ENCODE measurements around the gene LORICRIN. TPM values are rescaled to one million over a fixed set of nuclear protein-coding genes. Genes with fewer than 3 reads are reported as not detected.

The LORICRIN gene
- total and polyA plus RNA-seq, 2 of the 4 experiments (the other 2 are of a cell fraction): not detected

DNA sequence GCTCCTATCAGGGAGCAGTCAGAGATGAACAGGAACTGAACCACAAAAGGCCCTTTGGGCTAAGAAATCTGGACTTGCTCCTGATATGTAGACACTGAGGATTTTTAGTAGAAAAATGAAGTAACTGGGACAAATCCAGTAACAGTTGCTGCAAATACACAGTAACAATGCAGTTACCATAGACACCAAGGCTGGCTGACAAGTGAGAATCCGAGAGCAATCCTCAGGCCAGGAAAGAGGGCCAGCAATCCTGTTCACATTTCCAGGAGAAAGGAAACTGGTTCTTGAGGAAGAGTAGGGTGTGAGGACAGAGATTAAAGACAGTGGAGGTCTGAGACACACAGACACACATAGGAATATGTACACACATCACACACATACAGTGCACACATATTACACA is 9.3 kb upstream of the LORICRIN start:
- Histone ChIP-seq H2AK5ac (ENCODE audit: low read depth, low read length) (no peak overlapping the region), H3K4me1 (ENCODE audit: control insufficient read depth, insufficient read depth, low read length) (no peaks in the 10 kb centered on the region), H3K79me1 (ENCODE audit: low read depth in 1 of 2, low read length in 2 of 2) (no peaks in the 10 kb centered on the region), H3K4me2 (ENCODE audit: low read depth, low read length) (no peak overlapping the region), H3K4ac (ENCODE audit: low read depth, low read length) (no peak overlapping the region), H3K23ac (ENCODE audit: low read depth, low read length) (no peak overlapping the region), H2BK5ac (ENCODE audit: low read depth, low read length, poor library complexity, severe bottlenecking) (no peak overlapping the region), H2AFZ (replicated peaks; ENCODE audit: low read length, poor library complexity) (no peak overlapping the region), H3K27ac (ENCODE audit: insufficient read depth, low read length) (no peak overlapping the region), H2BK15ac (ENCODE audit: low read depth, low read length) (no peak overlapping the region), H4K91ac (ENCODE audit: insufficient read depth, low read depth, low read length) (no peak overlapping the region), H4K8ac (ENCODE audit: low read depth in 2 of 2, low read length in 2 of 2) (no peak overlapping the region), H3K9me3 (ENCODE audit: control insufficient read depth, insufficient read depth, low read length) (no peaks in the 10 kb centered on the region), H3K27me3 (ENCODE audit: control insufficient read depth, insufficient read depth, low read length) (no peaks in the 10 kb centered on the region), H4K20me1 (ENCODE audit: insufficient read depth, low read length) (no peaks in the 10 kb centered on the region), H2BK120ac (ENCODE audit: low read depth, low read length) (no peak overlapping the region), H3K9me1 (ENCODE audit: insufficient read depth, low read length) (no peaks in the 10 kb centered on the region), H2BK20ac (ENCODE audit: low read depth, low read length) (no peak overlapping the region), H3K4me3 (ENCODE audit: insufficient read depth, low read depth, low read length) (no peak overlapping the region), H3K9ac (ENCODE audit: low read depth, low read length) (no peak overlapping the region), H3K56ac (ENCODE audit: extremely low read depth, insufficient read depth, low read length) (no peak overlapping the region), H2AK9ac (replicated peaks; ENCODE audit: low read depth, low read length, poor library complexity) (no peak overlapping the region), H3K36me3 (ENCODE audit: control insufficient read depth, insufficient read depth, low read length) (no peaks in the 10 kb centered on the region), H3K14ac (replicated peaks; ENCODE audit: low read depth, low read length) (no peak overlapping the region), H3K18ac (ENCODE audit: low read depth, low read length) (no peak overlapping the region), H4K5ac (ENCODE audit: low read depth, low read length) (no peak overlapping the region)
- ChIA-PET POLR2A (ENCODE audit: unreplicated experiment) (no interaction called here), CTCF (interaction anchor here (0.6 kb wide), 1 partner anchor 19 kb away, joined by 3 read pairs; no protein-coding TSS in a partner anchor)
- intact Hi-C loops (cut with micrococcal nuclease) (no loop called here), dilution Hi-C loops (cut with HindIII; ENCODE audit: low sequenced_read_pairs, unreplicated experiment) (no loop called here), in situ Hi-C loops (cut with MboI; ENCODE audit: low sequenced_read_pairs) (no loop called here)
- no TSS peak for BruUV-seq (replicated peaks)
- DNase-seq: no peak
- WGBS, 2 experiments (ENCODE audit: extremely low coverage in 2 of 2, insufficient read length in 1 of 2): 0% methylated on average over 1 of the region's 1 CpG; no CpG with 5 or more reads in 1 of the 2 experiments
- TF ChIP-seq POLR2A (IDR thresholded peaks at IDR 0.05; ENCODE audit: low read depth, low read length): no peak
- TF ChIP-seq, protein P1, sequence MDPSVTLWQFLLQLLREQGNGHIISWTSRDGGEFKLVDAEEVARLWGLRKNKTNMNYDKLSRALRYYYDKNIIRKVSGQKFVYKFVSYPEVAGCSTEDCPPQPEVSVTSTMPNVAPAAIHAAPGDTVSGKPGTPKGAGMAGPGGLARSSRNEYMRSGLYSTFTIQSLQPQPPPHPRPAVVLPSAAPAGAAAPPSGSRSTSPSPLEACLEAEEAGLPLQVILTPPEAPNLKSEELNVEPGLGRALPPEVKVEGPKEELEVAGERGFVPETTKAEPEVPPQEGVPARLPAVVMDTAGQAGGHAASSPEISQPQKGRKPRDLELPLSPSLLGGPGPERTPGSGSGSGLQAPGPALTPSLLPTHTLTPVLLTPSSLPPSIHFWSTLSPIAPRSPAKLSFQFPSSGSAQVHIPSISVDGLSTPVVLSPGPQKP (IDR thresholded peaks at IDR 0.05; ENCODE audit: borderline replicate concordance, low read depth, low read length): no peak
- TF ChIP-seq NFE2L2 (IDR thresholded peaks at IDR 0.05; ENCODE audit: low read depth, low read length): no peak
- TF ChIP-seq MXI1 (IDR thresholded peaks at IDR 0.05; ENCODE audit: borderline replicate concordance, low read depth, low read length): no peak
- TF ChIP-seq, protein P2, sequence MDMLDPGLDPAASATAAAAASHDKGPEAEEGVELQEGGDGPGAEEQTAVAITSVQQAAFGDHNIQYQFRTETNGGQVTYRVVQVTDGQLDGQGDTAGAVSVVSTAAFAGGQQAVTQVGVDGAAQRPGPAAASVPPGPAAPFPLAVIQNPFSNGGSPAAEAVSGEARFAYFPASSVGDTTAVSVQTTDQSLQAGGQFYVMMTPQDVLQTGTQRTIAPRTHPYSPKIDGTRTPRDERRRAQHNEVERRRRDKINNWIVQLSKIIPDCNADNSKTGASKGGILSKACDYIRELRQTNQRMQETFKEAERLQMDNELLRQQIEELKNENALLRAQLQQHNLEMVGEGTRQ (IDR thresholded peaks at IDR 0.05; ENCODE audit: low read depth, low read length): no peak
- no peak for TF ChIP-seq FOS (IDR thresholded peaks at IDR 0.05; ENCODE audit: low read depth, low read length)
- no peak for TF ChIP-seq CEBPB (IDR thresholded peaks at IDR 0.05; ENCODE audit: low read depth, low read length)
- TF ChIP-seq SMC3 (IDR thresholded peaks at IDR 0.05; ENCODE audit: low read depth, low read length): no peak
- no peak for TF ChIP-seq RFX5 (IDR thresholded peaks at IDR 0.05; ENCODE audit: low read depth, low read length)
- no peak for TF ChIP-seq RAD21 (IDR thresholded peaks at IDR 0.05; ENCODE audit: low read length)
- no peak for TF ChIP-seq RCOR1 (IDR thresholded peaks at IDR 0.05; ENCODE audit: insufficient replicate concordance, low read length)
- ATAC-seq (ENCODE audit: low read depth): no peak

Measured in IMR-90 (cell line).